ENCODE data around the gene ICA1. TPM values are rescaled to one million over a fixed set of nuclear protein-coding genes. Genes with fewer than 3 reads are reported as not detected.
"Not testable (repeated sequence)": the region's sequence is repeated elsewhere in the genome, so short reads cannot be mapped to it uniquely, and the experiment has no call there.

ICA1 gene
- total RNA-seq, 1 experiment from 2014 or later: not detected

DNA sequence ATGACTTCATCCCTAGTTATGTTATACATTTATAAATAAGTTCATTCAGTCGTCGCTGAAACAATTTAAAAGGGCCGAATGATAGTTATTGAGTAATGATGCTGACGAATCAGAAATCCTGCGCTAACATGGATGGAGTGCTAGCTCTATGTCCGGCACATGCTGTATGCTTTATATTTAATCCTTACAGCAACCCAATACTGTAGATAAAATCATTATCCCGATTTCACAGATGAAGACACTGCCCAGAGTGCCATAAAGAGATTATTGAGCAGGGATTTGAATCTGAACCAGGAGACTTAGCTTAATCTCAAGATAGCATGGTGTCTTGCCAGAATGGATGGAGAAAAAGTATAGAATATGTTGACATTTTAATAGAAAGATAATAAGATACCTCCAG is 1.1 kb upstream of the ICA1 start:
- DNase-seq (ENCODE audit: low read depth): no peak

GRCh38 chr7:8260871-8261694 is 884 bp downstream of the ICA1 start:
- no peak for DNase-seq (ENCODE audit: low read depth)

- DNase-seq (ENCODE audit: low read depth): no peak
Measured at GRCh38 chr7:8259586-8260222, 2.3 kb downstream of the ICA1 start.

GRCh38 chr7:8258734-8259133 is 3.2 kb downstream of the ICA1 start:
- no peak for DNase-seq (ENCODE audit: low read depth)

- DNase-seq (ENCODE audit: low read depth): no peak
Measured at GRCh38 chr7:8258166-8258565, 3.8 kb downstream of the ICA1 start.

- DNase-seq (ENCODE audit: low read depth): no peak
Measured at GRCh38 chr7:8255680-8256655, 6.0 kb downstream of the ICA1 start.

- DNase-seq (ENCODE audit: low read depth): no peak
Measured at GRCh38 chr7:8254667-8255066, 7.3 kb downstream of the ICA1 start.

DNA sequence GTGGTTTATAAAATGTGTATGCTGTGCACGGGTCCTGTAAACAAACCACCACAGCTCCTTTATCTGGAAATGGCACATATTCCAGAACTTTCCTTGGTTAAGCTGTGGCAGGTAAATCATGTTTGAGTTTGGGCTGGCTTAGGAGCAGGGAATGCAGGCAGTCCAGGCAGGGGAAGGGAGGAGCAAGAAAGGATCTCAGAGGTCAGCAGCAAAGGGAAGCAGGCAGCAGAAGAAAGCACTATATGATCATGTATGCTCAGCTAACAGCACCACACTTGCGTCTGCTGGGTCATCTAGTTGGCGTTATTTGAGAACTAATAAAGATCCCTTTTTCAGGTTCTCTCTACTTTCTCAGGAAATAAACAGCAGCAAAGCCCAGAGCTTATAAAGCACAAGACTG is 7.8 kb downstream of the ICA1 start:
- no peak for DNase-seq (ENCODE audit: low read depth)

GRCh38 chr7:8251195-8251594 is 10.8 kb downstream of the ICA1 start:
- DNase-seq (ENCODE audit: low read depth): no peak

GRCh38 chr7:8250547-8250946 is 11.4 kb downstream of the ICA1 start:
- no peak for DNase-seq (ENCODE audit: low read depth)

DNA sequence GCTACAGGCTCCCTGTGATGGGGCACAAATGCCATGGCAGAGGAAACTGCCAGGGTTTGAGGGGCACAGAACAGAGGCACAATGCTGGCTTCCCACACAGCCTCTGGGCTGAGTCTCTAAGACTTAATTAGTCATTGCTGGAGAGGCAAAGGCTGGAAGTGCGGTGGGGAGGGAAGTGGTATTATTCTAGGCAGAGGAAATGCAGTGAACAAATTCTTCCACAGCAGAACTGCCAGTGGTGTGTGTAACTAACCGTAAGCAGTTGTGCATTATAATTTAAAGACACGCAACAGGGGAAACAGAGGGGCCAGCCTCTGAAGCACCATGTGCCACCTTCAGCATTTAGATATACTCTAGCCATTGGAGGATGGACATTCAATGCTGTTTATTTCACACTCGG is 12.8 kb downstream of the ICA1 start:
- no peak for DNase-seq (ENCODE audit: low read depth)

DNA sequence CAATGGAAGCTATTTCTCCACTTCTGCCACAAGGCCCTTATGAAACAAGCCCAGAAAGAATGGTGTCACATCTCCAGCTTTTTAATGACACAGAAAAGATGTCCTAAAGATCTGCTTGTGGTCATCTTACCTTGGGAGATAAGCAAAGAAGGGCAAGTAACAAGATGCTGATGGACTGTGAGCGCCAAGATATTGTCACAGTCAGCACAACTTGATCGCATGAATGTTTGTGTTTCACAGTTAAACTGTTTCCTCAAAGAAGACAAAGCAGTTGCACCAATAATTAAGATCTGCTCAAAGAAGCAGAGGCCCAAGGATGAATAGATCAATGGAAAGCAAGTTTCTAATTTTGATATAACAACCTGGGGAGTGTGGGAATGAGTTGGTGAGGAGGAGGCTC is 15.9 kb downstream of the ICA1 start:
- DNase-seq (ENCODE audit: low read depth): no peak

GRCh38 chr7:8245032-8245431 is 16.9 kb downstream of the ICA1 start:
- DNase-seq (ENCODE audit: low read depth): not testable (repeated sequence)

DNA sequence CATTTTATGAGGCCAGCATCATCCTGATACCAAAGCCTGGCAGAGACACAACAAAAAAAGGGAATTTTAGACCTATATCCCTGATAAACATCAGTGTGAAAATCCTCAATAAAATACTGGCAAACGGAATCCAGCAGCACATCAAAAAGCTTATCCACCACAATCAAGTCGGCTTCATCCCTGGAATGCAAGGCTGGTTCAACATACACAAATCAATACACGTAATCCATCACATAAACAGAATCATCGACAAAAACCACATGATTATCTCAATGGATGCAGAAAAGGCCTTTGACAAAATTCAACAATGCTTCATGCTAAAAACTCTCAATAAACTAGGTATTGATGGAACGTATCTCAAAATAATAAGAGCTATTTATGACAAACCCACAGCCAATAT is 18.9 kb downstream of the ICA1 start:
- not testable (repeated sequence) for DNase-seq (ENCODE audit: low read depth)

DNA sequence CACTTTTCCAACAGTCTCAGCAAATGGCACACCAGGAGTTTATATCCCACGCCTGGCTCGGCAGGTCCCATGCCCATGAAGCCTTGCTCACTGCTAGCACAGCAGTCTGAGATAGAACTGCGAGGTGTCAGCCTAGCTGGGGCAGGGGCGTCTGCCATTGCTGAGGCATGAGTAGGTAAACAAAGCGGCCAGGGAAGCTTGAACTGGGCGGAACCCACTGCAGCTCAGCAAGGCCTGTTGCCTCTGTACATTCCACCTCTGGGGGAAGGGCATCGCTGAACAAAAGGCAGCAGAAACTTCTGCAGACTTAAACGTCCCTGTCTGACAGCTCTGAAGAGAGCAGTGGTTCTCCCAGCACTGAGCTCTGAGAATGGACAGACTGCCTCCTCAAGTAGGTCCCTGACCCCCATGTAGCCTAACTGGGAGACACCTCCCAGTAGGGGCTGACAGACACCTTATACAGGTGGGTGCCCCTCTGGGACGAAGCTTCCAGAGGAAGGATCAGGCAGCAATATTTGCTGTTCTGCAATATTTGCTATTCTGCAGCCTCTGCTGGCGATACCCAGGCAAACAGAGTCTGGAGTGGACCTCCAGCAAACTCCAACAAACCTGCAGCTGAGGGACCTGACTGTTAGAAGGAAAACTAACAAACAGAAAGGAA is 22.1 kb downstream of the ICA1 start:
- not testable (repeated sequence) for DNase-seq (ENCODE audit: low read depth)

DNA sequence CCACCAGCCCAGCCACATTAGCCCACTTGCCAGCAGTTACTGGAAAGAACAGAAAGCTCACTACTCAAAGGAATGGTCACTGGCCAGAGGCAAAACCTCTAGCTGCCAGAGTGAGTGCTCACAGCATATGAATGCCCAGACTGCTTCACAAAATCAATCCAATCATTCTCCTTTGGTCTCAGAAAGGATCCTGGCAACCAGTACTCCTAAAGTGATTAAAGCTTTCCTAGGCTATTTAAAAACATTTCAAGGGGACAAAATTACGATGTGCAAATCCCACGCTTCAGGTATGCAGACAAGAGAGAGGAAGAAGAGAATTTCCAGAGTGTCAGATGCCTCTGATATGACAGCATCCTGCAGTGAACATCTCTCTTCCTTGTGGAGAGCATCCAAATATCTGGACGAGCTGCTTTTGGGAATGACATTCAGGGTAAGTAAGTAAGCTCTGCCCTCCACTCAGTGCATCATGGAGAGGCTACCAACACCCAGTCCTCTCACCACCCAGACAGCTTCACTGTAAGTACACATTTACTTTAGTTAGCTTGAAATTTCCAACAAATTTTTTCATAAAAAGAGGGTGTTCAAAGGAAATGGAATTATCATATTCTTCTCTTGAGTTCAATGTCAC is 25.1 kb downstream of the ICA1 start:
- DNase-seq (ENCODE audit: low read depth): no peak

- peak; percentile 11 for DNase-seq (ENCODE audit: low read depth)
Measured at GRCh38 chr7:8232999-8233847, 28.7 kb downstream of the ICA1 start.

- no peak for DNase-seq (ENCODE audit: low read depth)
Measured at GRCh38 chr7:8229927-8230326, 32.0 kb downstream of the ICA1 start.

DNA sequence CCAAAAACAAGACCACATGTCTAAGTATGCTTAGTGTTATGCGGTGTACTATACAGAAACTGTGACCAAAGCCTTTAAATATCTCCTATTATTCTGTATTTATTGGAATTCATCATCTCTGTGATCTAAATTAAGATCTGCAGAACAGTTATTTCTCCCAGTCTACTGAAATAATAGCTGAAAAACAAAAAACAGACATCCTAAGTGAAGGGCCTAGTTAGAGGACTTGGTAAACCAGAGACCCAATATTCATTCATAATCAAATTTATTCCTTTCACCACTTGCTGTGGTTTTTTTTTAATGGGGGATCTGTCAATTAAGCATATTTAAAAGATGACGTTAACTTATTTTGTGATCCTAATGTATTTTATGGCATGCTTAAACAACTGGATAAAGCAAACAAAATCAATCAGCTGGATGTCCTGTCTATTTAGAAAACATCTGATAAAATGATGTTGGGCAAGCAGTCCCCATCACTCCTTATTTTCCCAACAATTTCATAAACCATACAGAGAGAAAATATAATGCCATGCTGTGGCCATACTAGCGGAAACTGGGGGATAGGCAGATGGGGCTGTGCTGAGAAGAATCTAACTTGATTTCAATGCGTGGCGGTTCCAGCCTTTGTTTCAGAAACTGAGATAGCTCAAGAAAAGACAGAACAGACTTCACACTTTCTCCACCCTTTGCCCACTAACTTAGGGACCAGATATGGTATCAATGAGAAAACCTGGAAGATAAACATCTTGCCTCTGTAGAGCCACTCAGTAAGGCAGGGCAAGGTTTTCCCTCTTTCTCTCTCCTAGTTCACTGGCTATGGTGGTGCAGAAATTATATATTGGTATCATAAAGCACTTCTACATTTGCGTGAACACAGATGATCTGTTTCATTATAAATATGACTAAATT is 32.9 kb downstream of the ICA1 start:
- DNase-seq (ENCODE audit: low read depth): no peak

Measured in M059J (cell line).